ENCODE measurements around the gene STK32A.

The STK32A gene

DNA sequence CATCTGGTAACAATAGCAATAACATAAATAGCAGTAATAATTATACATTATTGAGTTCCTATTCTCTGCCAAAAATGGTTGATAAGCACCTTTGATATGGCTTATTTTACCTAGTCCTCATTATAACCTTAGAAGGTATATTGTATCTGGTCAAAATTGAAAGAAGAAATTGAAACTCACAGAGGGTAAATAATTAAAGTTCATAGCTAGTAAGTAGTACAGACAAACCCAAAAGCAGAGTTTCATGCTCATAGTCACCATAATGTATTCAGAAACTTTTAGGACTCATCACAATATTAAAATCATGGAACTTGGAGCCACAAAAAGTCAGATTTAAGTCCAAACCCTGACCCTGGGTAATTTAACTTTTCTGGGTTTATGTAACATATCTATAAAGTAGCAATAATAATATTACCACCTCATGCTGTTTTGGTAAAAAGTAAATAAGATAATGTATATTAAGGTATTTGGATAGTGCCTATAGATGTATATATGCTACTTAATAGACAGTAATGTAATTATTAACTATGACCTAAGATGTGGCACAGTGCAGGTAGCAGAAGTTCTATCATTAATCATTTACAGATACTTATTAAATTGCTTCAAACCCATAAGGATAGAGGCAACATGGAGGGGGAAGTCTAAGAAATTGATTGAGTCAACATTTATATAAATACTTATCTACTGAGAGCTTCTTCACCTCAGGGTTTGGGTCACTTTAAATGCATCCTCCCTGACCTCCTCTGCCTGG, 32.4 kb downstream of the STK32A start:
- no peak for DNase-seq

- no peak for DNase-seq
Observed at GRCh38 chr5:147276497-147276896, 41.7 kb downstream of the STK32A start.

GRCh38 chr5:147286296-147286695, 51.5 kb downstream of the STK32A start:
- DNase-seq: no peak

- no peak for DNase-seq
Observed at GRCh38 chr5:147287110-147287509, 52.3 kb downstream of the STK32A start.

DNA sequence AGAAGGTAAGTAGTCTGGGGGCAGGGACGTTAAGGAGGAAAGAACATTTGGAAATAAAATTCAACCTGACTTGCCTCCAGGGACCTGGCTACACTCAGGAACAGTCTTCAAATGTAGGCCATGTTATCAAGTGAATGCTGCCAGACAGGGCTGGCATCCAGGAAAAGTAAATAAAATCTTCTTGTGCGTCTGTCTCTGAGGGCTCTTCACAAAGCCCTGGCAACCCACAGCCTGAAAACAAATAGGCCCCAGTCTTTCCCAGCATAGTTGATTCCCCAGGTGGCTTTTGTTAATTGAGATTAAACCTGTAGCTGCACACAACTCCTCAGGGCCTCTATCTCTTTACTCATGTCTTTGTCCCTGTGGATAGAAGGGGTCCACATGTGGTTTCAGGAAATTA, 55.4 kb downstream of the STK32A start:
- DNase-seq: no peak

DNA sequence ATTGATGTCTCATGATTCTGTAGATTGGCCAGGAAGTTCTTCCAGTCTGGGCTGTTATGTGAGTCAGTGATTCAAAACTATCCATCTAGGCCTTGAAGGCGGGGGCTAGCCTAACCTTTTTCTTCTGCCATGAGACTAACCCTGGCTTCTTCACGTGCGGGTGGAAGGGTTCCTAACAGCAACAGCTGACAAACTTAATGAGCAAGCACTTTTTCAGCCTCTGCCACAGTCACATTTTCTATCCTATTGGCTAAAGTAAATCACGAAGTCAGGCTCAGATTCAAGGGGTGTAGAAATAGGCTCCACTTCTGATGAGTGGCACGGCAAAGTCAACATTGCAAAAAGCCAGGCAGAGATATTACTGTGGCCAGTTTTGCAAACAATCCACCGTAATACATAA, 68.4 kb downstream of the STK32A start:
- DNase-seq: no peak

GRCh38 chr5:147303976-147304375, 69.2 kb downstream of the STK32A start:
- no peak for DNase-seq

- DNase-seq: no peak
Observed at GRCh38 chr5:147305147-147305546, 70.3 kb downstream of the STK32A start.

- DNase-seq: no peak
Observed at GRCh38 chr5:147306351-147306750, 71.5 kb downstream of the STK32A start.

DNA sequence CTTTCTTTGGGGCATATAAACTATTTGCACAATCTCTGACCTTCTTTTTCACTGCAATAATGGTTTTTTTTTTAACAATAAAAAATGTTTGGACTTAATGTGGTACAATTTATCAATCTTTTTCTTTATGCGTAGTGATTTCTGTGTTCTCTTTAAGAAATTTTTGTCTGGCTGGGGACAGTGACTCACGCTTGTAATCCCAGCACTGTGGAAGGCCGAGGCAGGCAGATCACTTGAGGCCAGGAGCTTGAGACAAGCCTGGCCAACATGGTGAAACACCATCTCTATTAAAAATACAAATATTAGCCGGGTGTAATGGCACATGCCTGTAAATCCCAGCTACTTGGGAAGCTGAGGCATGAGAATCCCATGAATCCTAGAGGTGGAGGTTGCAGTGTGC, 72.3 kb downstream of the STK32A start:
- DNase-seq: no peak

GRCh38 chr5:147309621-147310020, 74.8 kb downstream of the STK32A start:
- DNase-seq: no peak

DNA sequence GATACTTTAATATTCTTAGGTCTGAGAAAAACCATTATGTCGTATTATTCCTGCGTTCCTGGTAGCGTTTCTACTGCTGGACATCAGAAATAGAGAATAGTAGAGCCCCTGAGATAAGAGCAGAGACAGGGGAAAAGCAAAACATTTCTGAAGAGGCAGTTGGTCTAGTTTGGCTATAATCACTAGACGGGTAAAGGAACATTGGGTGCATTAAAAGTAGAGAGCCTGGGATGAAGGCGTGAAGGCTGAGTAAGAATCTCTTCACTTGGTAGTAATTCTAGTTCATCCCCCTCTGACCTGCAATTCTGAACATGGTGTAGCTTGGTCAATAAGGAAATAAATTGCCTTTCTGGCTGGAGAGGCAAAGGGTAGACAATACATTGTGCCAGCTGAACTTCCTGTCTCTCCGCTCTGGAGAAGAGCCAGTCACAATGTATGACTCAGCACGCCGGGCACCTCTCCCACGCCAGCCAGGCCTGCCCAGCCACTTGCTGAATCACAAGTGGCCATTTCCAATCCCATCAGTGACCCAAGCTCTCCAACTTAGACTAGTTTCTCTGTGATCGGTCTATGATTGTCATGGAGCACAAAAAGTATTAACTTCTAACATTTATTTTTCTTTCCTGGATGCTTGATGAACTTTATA, 75.4 kb downstream of the STK32A start:
- no peak for DNase-seq

GRCh38 chr5:147317978-147318684, 83.3 kb downstream of the STK32A start:
- no peak for DNase-seq

DNA sequence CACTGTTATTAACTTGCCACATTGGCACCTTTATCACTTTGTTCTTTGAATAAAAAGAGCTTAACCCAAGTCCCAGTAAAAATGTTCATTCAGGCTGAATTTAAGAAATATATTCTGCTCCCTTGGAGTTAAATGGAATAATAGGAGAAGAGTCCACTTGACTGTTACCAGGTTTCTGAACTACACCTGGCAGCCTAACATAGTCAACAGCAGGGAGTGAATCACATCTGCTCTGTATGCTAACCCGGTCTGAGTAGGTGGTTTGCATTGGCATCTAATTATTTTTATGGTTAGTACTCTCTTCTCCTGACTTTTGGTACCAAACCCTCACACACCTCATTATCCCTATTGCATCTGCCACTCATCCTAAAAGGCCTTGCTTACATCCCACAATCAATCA, 86.7 kb downstream of the STK32A start:
- peak; percentile 34 for DNase-seq

DNA sequence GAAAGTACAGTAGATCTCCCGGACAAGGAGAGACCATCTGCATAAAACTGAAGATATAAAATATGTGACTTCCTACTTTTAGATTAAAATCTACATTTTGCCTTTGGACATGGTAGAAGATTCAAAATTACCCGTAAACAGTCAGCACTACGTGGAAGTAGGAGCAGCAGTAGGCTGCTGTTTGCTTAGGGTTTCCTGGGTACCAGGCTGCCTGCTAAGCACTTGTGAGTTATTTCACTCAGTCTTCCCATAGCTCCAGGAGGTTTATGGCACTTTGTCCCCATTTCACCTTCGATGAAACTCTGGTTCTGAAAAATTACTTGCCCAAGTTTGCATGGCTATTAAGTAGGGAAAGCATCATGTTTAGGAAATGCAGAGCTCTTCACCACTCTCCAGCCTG, 92.6 kb downstream of the STK32A start:
- DNase-seq: no peak

GRCh38 chr5:147327905-147328304, 93.1 kb downstream of the STK32A start:
- DNase-seq: no peak

- peak; percentile 72 for DNase-seq
Observed at GRCh38 chr5:147332658-147333057, 97.8 kb downstream of the STK32A start.

- DNase-seq: peak; percentile 21
Observed at GRCh38 chr5:147336876-147337275, 102.0 kb downstream of the STK32A start.

DNA sequence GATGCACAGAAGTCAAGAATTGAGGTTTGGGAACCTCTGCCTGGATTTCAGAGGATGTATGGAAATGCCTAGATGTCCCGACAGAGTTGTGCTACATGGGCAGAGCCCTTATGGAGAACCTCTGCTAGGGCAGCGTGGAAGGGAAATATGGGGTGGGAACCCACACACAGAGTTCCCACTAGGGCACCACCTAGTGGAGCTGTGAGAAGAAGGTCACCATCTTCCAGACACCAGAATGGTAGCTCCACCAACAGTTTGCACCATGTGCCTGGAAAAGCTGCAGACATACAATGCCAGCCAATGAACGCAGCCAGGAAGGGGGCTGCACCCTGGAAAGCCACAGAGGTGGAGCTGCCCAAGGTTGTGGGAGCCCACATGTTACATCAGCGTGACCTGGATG, 104.5 kb downstream of the STK32A start:
- DNase-seq: no peak

DNA sequence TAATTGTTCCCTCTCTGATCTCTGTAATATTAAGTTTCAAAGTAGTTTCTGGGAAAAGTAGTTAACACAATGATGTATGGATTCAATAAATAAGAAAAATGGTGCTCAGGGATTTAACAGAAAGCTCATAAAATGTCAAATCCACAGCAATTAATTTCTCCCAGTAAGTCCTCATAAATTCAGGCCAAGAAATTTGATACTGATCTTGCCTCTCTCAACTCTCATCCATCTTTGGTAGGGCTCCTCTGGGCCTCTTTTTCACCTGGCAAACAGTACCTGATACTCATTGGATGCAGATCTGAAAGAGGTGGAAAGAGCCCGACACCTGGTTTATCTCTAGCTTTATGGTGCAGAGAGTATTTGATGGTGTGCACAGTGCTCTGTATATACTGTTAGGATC, 106.1 kb downstream of the STK32A start:
- no peak for DNase-seq

DNA sequence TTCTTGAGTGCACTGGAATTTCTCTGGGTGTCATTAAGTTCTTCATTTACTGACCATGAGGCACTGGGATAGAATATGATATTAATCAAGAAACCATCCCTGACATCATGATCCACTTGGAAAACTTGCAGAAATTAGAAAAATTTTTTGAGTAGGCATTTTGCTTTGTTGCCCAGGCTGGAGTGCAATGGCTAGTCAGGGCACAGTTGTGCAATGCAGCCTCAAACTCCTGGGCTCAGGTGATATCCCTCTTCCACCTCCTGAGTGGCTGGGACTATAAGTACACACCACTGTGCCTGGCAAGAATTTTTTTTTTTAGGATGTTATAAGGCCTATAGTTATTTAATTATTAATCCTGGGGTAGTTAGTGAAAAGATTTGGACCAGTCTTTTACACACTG, 106.5 kb downstream of the STK32A start:
- DNase-seq: no peak

DNA sequence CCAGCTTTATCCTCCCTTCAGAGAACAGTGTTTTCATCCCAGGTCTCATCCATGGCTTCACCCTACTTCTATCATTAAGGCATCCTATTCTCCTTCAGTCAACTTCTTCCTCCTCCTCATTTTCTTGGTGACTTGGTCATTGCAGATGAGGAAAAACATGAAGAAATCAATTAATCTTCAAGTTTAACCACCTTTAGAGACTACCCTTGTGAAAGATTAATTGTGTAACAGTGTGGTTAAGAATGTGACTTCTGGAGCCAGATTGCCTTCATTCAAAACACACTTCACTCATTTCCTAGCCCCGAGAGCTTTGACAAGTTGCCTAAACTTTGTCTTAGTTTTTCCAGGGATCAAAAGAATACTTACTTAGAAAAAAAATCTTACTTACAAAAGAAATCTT, 110.0 kb downstream of the STK32A start:
- DNase-seq: no peak

GRCh38 chr5:147346006-147346561, 111.3 kb downstream of the STK32A start:
- DNase-seq: no peak

DNA sequence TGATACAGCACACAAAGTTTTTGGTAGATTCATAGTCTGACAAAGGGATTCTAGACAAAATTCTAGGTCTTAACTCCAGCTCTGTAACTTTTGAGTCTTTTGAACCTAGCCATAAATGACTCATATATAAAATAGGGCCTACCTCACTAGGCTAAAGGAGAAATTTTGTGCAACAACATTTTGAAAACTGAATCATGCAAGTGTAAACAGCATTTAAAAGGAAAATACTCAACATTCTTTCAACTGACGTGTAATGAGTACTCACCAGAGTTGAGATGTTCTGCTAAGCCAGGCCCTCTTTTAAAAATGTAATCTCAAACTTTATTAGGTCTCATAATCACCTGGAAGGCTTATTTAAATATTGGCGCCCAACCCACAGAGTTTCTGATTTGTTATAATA, 113.2 kb downstream of the STK32A start:
- no peak for DNase-seq
